ENCODE data around the gene AGER. TPM values are rescaled to one million over a fixed set of nuclear protein-coding genes. Genes with fewer than 3 reads are reported as not detected.

The AGER gene
- total RNA-seq (100 to 1,000 TPM; 221 to 616 TPM), polyA plus RNA-seq (ENCODE audit: insufficient read length in 6 of 6) (100 to 1,000 TPM in 1 of 6 donors, 10 to 100 TPM in 5; 68.0 to 105 (median 83.3) TPM)
- long read RNA-seq, donor 1, transcript AGER-210 (2 exons, 557 nt) = minor isoform, 8 of 42 reads
- long read RNA-seq, donor 1, transcript AGER-207 (11 exons, 1,492 nt) = major isoform, 27 of 42 reads
- long read RNA-seq, donor 1, partial matches to known transcripts = 0 of 42 reads
- long read RNA-seq, donor 1, other reads (novel, unspliced or antisense) = 0 of 42 reads
- long read RNA-seq, donor 2, transcript AGER-210 (2 exons, 557 nt) = major isoform, 6 of 23 reads
- long read RNA-seq, donor 2, transcript AGER-207 (11 exons, 1,492 nt) = major isoform, 6 of 23 reads
- long read RNA-seq, donor 2, partial matches to known transcripts = 5 of 23 reads
- long read RNA-seq, donor 2, other reads (novel, unspliced or antisense) = 0 of 23 reads
- long read RNA-seq, donor 3, transcript AGER-207 (11 exons, 1,492 nt) = major isoform, 11 of 21 reads
- long read RNA-seq, donor 3, transcript AGER-210 (2 exons, 557 nt) = minor isoform, 6 of 21 reads
- long read RNA-seq, donor 3, partial matches to known transcripts = 0 of 21 reads
- long read RNA-seq, donor 3, other reads (novel, unspliced or antisense) = 0 of 21 reads
- long read RNA-seq, donor 4, transcript AGER-201 (10 exons, 1,369 nt) = minor isoform, 35 of 754 reads
- long read RNA-seq, donor 4, transcript AGER-206 (10 exons, 1,463 nt) = minor isoform, 20 of 754 reads
- long read RNA-seq, donor 4, transcript AGER-205 (11 exons, 1,538 nt) = minor isoform, 23 of 754 reads
- long read RNA-seq, donor 4, transcript AGER-207 (11 exons, 1,492 nt) = major isoform, 549 of 754 reads
- long read RNA-seq, donor 4, partial matches to known transcripts = 25 of 754 reads
- long read RNA-seq, donor 4, other reads (novel, unspliced or antisense) = 78 of 754 reads
- long read RNA-seq, donor 5, transcript AGER-207 (11 exons, 1,492 nt) = major isoform, 24 of 43 reads
- long read RNA-seq, donor 5, transcript AGER-210 (2 exons, 557 nt) = minor isoform, 12 of 43 reads
- long read RNA-seq, donor 5, partial matches to known transcripts = 0 of 43 reads
- long read RNA-seq, donor 5, other reads (novel, unspliced or antisense) = 0 of 43 reads
- long read RNA-seq, donor 6, transcript AGER-210 (2 exons, 557 nt) = minor isoform, 7 of 27 reads
- long read RNA-seq, donor 6, transcript AGER-207 (11 exons, 1,492 nt) = major isoform, 14 of 27 reads
- long read RNA-seq, donor 6, transcript AGER-201 (10 exons, 1,369 nt) = minor isoform, 5 of 27 reads
- long read RNA-seq, donor 6, partial matches to known transcripts = 0 of 27 reads
- long read RNA-seq, donor 6, other reads (novel, unspliced or antisense) = 0 of 27 reads
- long read RNA-seq, donor 7, transcript AGER-207 (11 exons, 1,492 nt) = major isoform, 8 of 9 reads
- long read RNA-seq, donor 7, partial matches to known transcripts = 0 of 9 reads
- long read RNA-seq, donor 7, other reads (novel, unspliced or antisense) = 0 of 9 reads
- long read RNA-seq, donor 8, transcript AGER-207 (11 exons, 1,492 nt) = major isoform, 22 of 38 reads
- long read RNA-seq, donor 8, transcript AGER-201 (10 exons, 1,369 nt) = minor isoform, 8 of 38 reads
- long read RNA-seq, donor 8, partial matches to known transcripts = 0 of 38 reads
- long read RNA-seq, donor 8, other reads (novel, unspliced or antisense) = 0 of 38 reads
- long read RNA-seq, donor 9 = 0 reads
- long read RNA-seq, donor 10, transcript AGER-201 (10 exons, 1,369 nt) = minor isoform, 54 of 524 reads
- long read RNA-seq, donor 10, transcript AGER-205 (11 exons, 1,538 nt) = minor isoform, 24 of 524 reads
- long read RNA-seq, donor 10, transcript AGER-206 (10 exons, 1,463 nt) = minor isoform, 6 of 524 reads
- long read RNA-seq, donor 10, transcript AGER-207 (11 exons, 1,492 nt) = major isoform, 364 of 524 reads
- long read RNA-seq, donor 10, partial matches to known transcripts = 14 of 524 reads
- long read RNA-seq, donor 10, other reads (novel, unspliced or antisense) = 56 of 524 reads
- long read RNA-seq, donor 11, partial matches to known transcripts = 0 of 1 reads
- long read RNA-seq, donor 11, other reads (novel, unspliced or antisense) = 0 of 1 reads
- long read RNA-seq, donor 12, transcript AGER-207 (11 exons, 1,492 nt) = major isoform, 22 of 29 reads
- long read RNA-seq, donor 12, partial matches to known transcripts = 0 of 29 reads
- long read RNA-seq, donor 12, other reads (novel, unspliced or antisense) = 0 of 29 reads

- peaks cover 0 to 62% of the 10 kb centered on the region in 2 donors for H3K36me3 ChIP-seq
- H3K9me3 ChIP-seq = no peaks in the 10 kb centered on the region
- DNase-seq = peak in 1 of 4 donors; percentile 65
- peak; percentile 44 for ATAC-seq
- H3K27me3 ChIP-seq = no peaks in the 10 kb centered on the region
- peaks cover 19 to 93% of the 10 kb centered on the region in 2 donors for H3K4me1 ChIP-seq
- intact Hi-C loops (cut with DNase I) = no loop called here
- H3K4me3 ChIP-seq = no peak within 1 kb of the TSS
- H3K27ac ChIP-seq = peak within 1 kb of the TSS; percentile 57 to 68
- TF ChIP-seq, protein P1, sequence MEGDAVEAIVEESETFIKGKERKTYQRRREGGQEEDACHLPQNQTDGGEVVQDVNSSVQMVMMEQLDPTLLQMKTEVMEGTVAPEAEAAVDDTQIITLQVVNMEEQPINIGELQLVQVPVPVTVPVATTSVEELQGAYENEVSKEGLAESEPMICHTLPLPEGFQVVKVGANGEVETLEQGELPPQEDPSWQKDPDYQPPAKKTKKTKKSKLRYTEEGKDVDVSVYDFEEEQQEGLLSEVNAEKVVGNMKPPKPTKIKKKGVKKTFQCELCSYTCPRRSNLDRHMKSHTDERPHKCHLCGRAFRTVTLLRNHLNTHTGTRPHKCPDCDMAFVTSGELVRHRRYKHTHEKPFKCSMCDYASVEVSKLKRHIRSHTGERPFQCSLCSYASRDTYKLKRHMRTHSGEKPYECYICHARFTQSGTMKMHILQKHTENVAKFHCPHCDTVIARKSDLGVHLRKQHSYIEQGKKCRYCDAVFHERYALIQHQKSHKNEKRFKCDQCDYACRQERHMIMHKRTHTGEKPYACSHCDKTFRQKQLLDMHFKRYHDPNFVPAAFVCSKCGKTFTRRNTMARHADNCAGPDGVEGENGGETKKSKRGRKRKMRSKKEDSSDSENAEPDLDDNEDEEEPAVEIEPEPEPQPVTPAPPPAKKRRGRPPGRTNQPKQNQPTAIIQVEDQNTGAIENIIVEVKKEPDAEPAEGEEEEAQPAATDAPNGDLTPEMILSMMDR (IDR thresholded peaks at IDR 0.05) = no peak
These were observed at the start of gene AGER for GRCh38 chr6:32184084-32184640. TSS of gene AGER (minus strand) at chr6:32184253. CDS start at chr6:32184222, 31 bp downstream.

DNA sequence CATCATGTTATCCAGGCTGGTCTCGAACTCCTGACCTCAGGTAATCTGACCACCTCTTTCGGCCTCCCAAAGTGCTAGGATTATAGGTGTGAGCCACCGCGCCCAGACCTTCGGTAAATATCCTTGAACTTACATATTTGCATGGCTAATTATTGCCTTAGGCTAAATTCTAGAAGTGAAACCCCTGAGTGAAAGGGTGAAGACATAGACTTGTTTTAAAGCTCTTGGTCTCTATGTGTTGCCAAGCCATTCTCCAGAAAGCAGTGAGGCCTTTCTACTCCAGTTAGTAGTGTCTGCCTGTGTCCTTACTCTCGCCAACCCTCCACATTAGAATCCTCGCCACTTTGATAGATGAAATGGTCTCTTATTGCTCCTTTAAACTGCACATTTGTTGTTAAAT lies 42.4 kb upstream of the AGER start:
- peaks cover 0 to 5% of the 10 kb centered on the region in 2 donors for H3K4me1 ChIP-seq
- H3K9me3 ChIP-seq = no peaks in the 10 kb centered on the region
- peak overlapping the region in 1 of 2 donors; percentile 13 for H3K27ac ChIP-seq
- H3K27me3 ChIP-seq = peaks cover 0 to 7% of the 10 kb centered on the region in 2 donors
- no peak overlapping the region for H3K4me3 ChIP-seq
- ATAC-seq (no peak), DNase-seq (no peak)
- H3K36me3 ChIP-seq = no peaks in the 10 kb centered on the region
- intact Hi-C loops (cut with DNase I) = no loop called here
- TF ChIP-seq, protein P1 (IDR thresholded peaks at IDR 0.05) = no peak

DNA sequence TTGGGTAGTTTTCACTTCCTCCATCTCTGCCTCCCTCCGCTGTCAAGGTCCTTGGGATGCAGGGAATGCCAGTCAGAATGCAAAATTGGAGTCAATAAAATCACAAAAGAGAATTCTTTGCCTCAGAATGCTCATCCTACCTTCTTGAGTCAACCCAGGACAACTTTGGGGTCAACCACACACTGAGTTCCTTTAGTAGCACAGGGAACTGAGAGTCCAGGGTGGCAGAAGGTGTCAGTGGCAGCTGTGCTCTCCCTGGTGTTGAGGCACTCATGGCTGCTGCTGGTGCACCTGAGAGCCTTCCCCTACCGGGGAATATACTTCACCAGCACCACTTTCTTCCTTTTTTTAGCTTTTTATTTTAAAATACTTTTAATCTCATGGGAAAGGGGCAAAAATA lies 40.6 kb upstream of the AGER start:
- TF ChIP-seq, protein P1 (IDR thresholded peaks at IDR 0.05) = no peak
- ATAC-seq (no peak), DNase-seq (no peak)
- Histone ChIP-seq H3K4me3 (no peak overlapping the region), H3K4me1 (peaks cover 0 to 5% of the 10 kb centered on the region in 2 donors), H3K9me3 (no peaks in the 10 kb centered on the region), H3K27ac (peak overlapping the region in 1 of 2 donors; percentile 49), H3K27me3 (peaks cover 0 to 7% of the 10 kb centered on the region in 2 donors), H3K36me3 (no peaks in the 10 kb centered on the region)
- intact Hi-C loops (cut with DNase I) = no loop called here
